Brain microvascular endothelial cell (primary cell): ENCODE results near the gene FNDC4.
A peak's percentile ranks its signal among the peaks of the same experiment; 100 is the strongest.
"Not testable (repeated sequence)": the region's sequence is repeated elsewhere in the genome, so short reads cannot be mapped to it uniquely, and the experiment has no call there.

Source experiments
- DNase-seq: peaks from one replicate; pipeline ENCODE4 v3.0.0-alpha.2; 2020
- H3K27ac ChIP-seq: fragments of 250-450 bp; sonication (Bioruptor Pico); 2 replicates; pipeline ENCODE4 v1.5.1; 2020; ENCODE audit warnings: mild to moderate bottlenecking, moderate library complexity
- H3K27me3 ChIP-seq: fragments of 250-450 bp; sonication (Bioruptor Pico); replicated peaks from 2 replicates; pipeline ENCODE4 v1.5.1; 2020; ENCODE audit warnings: mild to moderate bottlenecking
- H3K36me3 ChIP-seq: fragments of 250-450 bp; sonication (Bioruptor Pico); replicated peaks from 2 replicates; pipeline ENCODE4 v1.5.1; 2020; ENCODE audit warnings: mild to moderate bottlenecking
- H3K4me3 ChIP-seq: 2 replicates; pipeline ENCODE4 v1.5.1; 2011; ENCODE audit warnings: low read depth, mild to moderate bottlenecking, control low read depth, low read length, moderate library complexity
- CTCF ChIP-seq: IDR thresholded peaks from 2 replicates; pipeline ENCODE4 v1.5.1; 2011; ENCODE audit warnings: low read depth, mild to moderate bottlenecking, moderate library complexity, low read length, control low read depth, inconsistent platforms; ENCODE audit errors: missing control alignments
- in situ Hi-C: cut with HindIII; loops from 2 replicates; pipeline ENCODE4 v1.10.0; 2017; ENCODE audit warnings: low sequenced_read_pairs, low pct_ligation_motif_present

FNDC4 gene

GRCh38 chr2:27494944-27495554 is at the start of gene FNDC4:
FNDC4 (minus strand) TSS chr2:27495200; CDS start chr2:27494679, 521 bp downstream.
- DNase-seq, result no peak
- TF ChIP-seq CTCF, result no peak
- Histone ChIP-seq H3K27ac (no peak within 1 kb of the TSS), H3K4me3 (peak within 1 kb of the TSS; percentile 69), H3K27me3 (no peaks in the 10 kb centered on the region), H3K36me3 (no peaks in the 10 kb centered on the region)
- in situ Hi-C loops, result no loop called here

- Histone ChIP-seq H3K4me3 (no peak overlapping the region), H3K36me3 (no peaks in the 10 kb centered on the region), H3K27ac (no peak overlapping the region), H3K27me3 (no peaks in the 10 kb centered on the region)
- in situ Hi-C loops, result no loop called here
- DNase-seq, result no peak
- no peak for TF ChIP-seq CTCF
Measured at GRCh38 chr2:27544143-27544821, 49.3 kb upstream of the FNDC4 start.

- H3K4me3 ChIP-seq, H3K27me3 ChIP-seq, DNase-seq, H3K27ac ChIP-seq, H3K36me3 ChIP-seq, in situ Hi-C loops: not testable (repeated sequence)
Measured at GRCh38 chr2:27539649-27540048, 44.6 kb upstream of the FNDC4 start.

- H3K36me3 ChIP-seq, in situ Hi-C loops, H3K4me3 ChIP-seq, H3K27ac ChIP-seq, DNase-seq, H3K27me3 ChIP-seq: not testable (repeated sequence)
Measured at GRCh38 chr2:27538839-27539450, 43.9 kb upstream of the FNDC4 start.

- in situ Hi-C loops, result no loop called here
Measured at GRCh38 chr2:27537287-27537686, 42.3 kb upstream of the FNDC4 start.

GRCh38 chr2:27531983-27532382 is 37.0 kb upstream of the FNDC4 start:
- TF ChIP-seq CTCF, result no peak
- H3K4me3 ChIP-seq, result no peak overlapping the region
- DNase-seq, result no peak
- in situ Hi-C loops, result no loop called here
- no peaks in the 10 kb centered on the region for H3K36me3 ChIP-seq
- no peaks in the 10 kb centered on the region for H3K27me3 ChIP-seq
- H3K27ac ChIP-seq, result no peak overlapping the region

More at GRCh38 chr2:27537287-27537686, 42.3 kb upstream of the FNDC4 start:
- DNase-seq, result no peak
- Histone ChIP-seq H3K27me3 (no peaks in the 10 kb centered on the region), H3K36me3 (no peaks in the 10 kb centered on the region), H3K4me3 (no peak overlapping the region), H3K27ac (no peak overlapping the region)
- TF ChIP-seq CTCF, result no peak
